ENCODE data around the gene PRKD3.

The PRKD3 gene

GRCh38 chr2:37343537-37344434, 19.2 kb upstream of the PRKD3 start:
- no peak for DNase-seq (ENCODE audit: low read depth in 2 of 2)

GRCh38 chr2:37342591-37343220, 18.1 kb upstream of the PRKD3 start:
- no peak for DNase-seq (ENCODE audit: low read depth in 2 of 2)

GRCh38 chr2:37340637-37341036, 16.0 kb upstream of the PRKD3 start:
- no peak for DNase-seq (ENCODE audit: low read depth in 2 of 2)

- no peak for DNase-seq (ENCODE audit: low read depth in 2 of 2)
These were observed 14.3 kb upstream of the PRKD3 start for GRCh38 chr2:37338933-37339332.

GRCh38 chr2:37337620-37338280, 13.1 kb upstream of the PRKD3 start:
- DNase-seq (ENCODE audit: low read depth in 2 of 2): no peak

GRCh38 chr2:37335604-37336003, 11.0 kb upstream of the PRKD3 start:
- DNase-seq (ENCODE audit: low read depth in 2 of 2): no peak

- no peak for DNase-seq (ENCODE audit: low read depth in 2 of 2)
These were observed 8.6 kb upstream of the PRKD3 start for GRCh38 chr2:37333256-37333655.

- no peak for DNase-seq (ENCODE audit: low read depth in 2 of 2)
These were observed 7.9 kb upstream of the PRKD3 start for GRCh38 chr2:37332560-37332959.

GRCh38 chr2:37330681-37331080, 6.0 kb upstream of the PRKD3 start:
- DNase-seq (ENCODE audit: low read depth in 2 of 2): no peak

GRCh38 chr2:37326866-37327634, 2.4 kb upstream of the PRKD3 start:
- no peak for DNase-seq (ENCODE audit: low read depth in 2 of 2)

- no peak for DNase-seq (ENCODE audit: low read depth in 2 of 2)
These were observed 1.7 kb upstream of the PRKD3 start for GRCh38 chr2:37326285-37326684.

- no peak for DNase-seq (ENCODE audit: low read depth in 2 of 2)
These were observed 1.0 kb upstream of the PRKD3 start for GRCh38 chr2:37325625-37326071.

- no peak for DNase-seq (ENCODE audit: low read depth in 2 of 2)
These were observed 172 bp downstream of the PRKD3 start for GRCh38 chr2:37324536-37324785.

GRCh38 chr2:37323781-37324535, 675 bp downstream of the PRKD3 start:
- peak in 1 of 2 donors; percentile 13 for DNase-seq (ENCODE audit: low read depth in 2 of 2)

- DNase-seq (ENCODE audit: low read depth in 2 of 2): no peak
These were observed 1.4 kb downstream of the PRKD3 start for GRCh38 chr2:37323176-37323780.

- no peak for DNase-seq (ENCODE audit: low read depth in 2 of 2)
These were observed 2.3 kb downstream of the PRKD3 start for GRCh38 chr2:37322368-37322767.

- no peak for DNase-seq (ENCODE audit: low read depth in 2 of 2)
These were observed 3.5 kb downstream of the PRKD3 start for GRCh38 chr2:37321029-37321682.

GRCh38 chr2:37319754-37320609, 4.7 kb downstream of the PRKD3 start:
- DNase-seq (ENCODE audit: low read depth in 2 of 2): no peak

GRCh38 chr2:37318401-37318800, 6.2 kb downstream of the PRKD3 start:
- no peak for DNase-seq (ENCODE audit: low read depth in 2 of 2)

Data from stimulated activated CD4-positive, alpha-beta T cell treated with anti-CD3 and anti-CD28 coated beads, Interleukin-4, amount 100 ng/mL, for 48 hours (primary cell).